ENCODE measurements around the gene DPM1.

Gene DPM1

DNA sequence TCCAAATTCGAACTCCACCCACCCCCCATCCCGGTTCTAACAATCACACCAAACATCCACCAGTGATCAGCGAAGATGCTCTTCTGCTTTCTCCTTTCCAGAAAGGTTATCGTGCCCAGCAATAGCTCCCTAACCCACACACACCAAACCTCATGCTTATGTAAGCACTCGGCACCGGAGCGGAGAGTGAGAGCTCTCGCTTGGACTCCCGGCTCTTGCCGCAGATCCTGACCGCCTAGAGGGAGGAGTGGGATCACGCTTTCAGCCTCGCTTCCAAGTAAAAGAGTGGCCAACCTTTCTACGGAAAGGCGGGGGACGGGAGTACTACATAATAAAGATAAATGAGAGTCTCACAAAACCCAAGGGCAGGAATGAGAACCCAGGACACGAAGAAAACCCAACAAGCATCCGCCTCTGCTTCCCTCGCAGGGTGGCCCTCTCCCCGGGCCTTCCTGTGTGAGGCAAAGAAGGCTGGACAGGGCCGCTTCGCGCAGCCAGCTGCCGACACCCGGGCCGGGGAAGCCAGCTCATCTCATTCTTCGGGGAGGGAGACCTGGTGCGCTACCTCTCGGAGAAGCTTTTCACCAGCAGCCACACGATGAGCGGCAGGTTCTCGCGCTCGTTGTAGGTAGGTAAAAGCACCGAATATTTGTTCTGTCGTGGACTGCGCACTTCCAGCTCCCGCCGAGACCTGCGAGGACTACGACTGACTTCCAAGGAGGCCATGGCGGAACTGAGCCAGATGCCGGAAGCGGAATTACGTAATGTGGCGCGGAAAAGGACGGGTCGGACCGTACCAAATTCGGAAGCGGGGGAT is at the start of gene DPM1:
Gene DPM1, minus strand, starts transcription at position 735 of the 817 bp plus-strand sequence. Its CDS starts 9 bp downstream, at position 726.
- peak; percentile 91 for DNase-seq (ENCODE audit: low spot score)
- TF ChIP-seq CTCF (IDR thresholded peaks at IDR 0.05; ENCODE audit: borderline replicate concordance, control extremely low read depth, extremely low read depth, insufficient read depth, missing control alignments), result no peak
- in situ Hi-C loops (cut with MboI; ENCODE audit: low sequenced_read_pairs, unreplicated experiment), result no loop called here

- TF ChIP-seq CTCF (IDR thresholded peaks at IDR 0.05; ENCODE audit: borderline replicate concordance, control extremely low read depth, extremely low read depth, insufficient read depth, missing control alignments), result no peak
- DNase-seq (ENCODE audit: low spot score), result no peak
- in situ Hi-C loops (cut with MboI; ENCODE audit: low sequenced_read_pairs, unreplicated experiment), result no loop called here
These were observed 46.9 kb upstream of the DPM1 start for GRCh38 chr20:51005214-51005613.

DNA sequence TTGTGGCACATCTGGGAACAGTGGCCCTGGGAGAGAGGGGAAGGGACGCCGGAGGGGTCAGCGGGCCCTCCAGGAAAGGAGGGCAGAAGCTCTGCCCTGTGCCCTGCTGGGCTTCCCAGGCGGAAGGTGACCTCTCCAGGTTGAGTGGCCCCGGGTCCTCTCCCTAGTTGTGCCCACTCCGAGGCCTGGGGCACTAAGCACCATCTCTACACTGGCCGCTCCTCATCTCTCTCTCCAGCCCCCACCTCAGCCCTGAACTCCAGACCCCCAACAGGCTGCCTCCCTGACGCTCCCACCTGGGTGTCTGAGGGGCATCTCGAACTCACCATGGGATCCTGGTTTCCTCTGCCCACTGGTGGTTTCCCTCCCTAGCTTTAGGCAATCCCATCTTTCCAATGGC is 46.4 kb upstream of the DPM1 start:
- no peak for DNase-seq (ENCODE audit: low spot score)
- no peak for TF ChIP-seq CTCF (IDR thresholded peaks at IDR 0.05; ENCODE audit: borderline replicate concordance, control extremely low read depth, extremely low read depth, insufficient read depth, missing control alignments)
- in situ Hi-C loops (cut with MboI; ENCODE audit: low sequenced_read_pairs, unreplicated experiment), result no loop called here

- in situ Hi-C loops (cut with MboI; ENCODE audit: low sequenced_read_pairs, unreplicated experiment), result no loop called here
- TF ChIP-seq CTCF (IDR thresholded peaks at IDR 0.05; ENCODE audit: borderline replicate concordance, control extremely low read depth, extremely low read depth, insufficient read depth, missing control alignments), result no peak
- no peak for DNase-seq (ENCODE audit: low spot score)
These were observed 46.0 kb upstream of the DPM1 start for GRCh38 chr20:51004305-51004727.

DNA sequence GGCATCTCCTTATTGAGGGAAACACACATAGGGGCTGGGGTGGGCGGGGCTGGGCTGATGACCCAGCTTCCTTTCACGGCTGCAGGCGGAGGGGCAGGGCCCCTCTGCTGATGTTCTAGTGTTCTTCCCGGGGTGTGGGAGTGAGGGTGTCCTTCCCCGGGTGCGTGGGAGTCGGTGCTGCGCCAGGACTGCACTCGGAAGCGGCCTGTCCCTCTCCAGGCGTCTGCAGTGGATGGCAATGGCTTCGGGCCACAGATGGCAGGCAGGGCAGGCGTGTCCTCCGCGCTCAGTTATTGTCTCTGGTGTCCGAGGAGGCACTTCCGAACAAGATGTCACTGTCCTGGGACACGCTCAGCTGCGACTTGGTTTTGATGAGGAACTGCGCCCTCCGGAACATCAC is 45.4 kb upstream of the DPM1 start:
- in situ Hi-C loops (cut with MboI; ENCODE audit: low sequenced_read_pairs, unreplicated experiment), result no loop called here
- DNase-seq (ENCODE audit: low spot score), result no peak
- TF ChIP-seq CTCF (IDR thresholded peaks at IDR 0.05; ENCODE audit: borderline replicate concordance, control extremely low read depth, extremely low read depth, insufficient read depth, missing control alignments), result no peak

DNA sequence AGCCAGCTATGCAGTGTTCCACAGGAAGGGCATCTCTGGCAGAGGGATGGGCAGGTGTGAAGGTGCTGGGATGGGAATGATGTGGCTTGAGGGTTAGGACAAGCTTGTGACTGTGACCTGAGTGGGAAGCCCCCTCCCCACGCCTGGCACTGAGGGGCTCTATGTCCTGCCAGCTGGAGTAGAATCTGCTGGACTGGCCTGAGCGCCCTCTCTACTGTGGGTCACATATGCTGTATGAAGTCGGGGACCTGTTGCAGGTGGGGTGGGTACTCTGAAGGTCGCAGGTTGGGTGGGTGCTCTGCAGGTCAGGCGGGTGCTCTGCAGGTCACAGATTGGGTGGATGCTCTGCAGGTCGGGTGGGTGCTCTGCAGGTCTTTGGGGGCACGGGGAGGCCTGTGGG is 44.3 kb upstream of the DPM1 start:
- in situ Hi-C loops (cut with MboI; ENCODE audit: low sequenced_read_pairs, unreplicated experiment), result no loop called here
- TF ChIP-seq CTCF (IDR thresholded peaks at IDR 0.05; ENCODE audit: borderline replicate concordance, control extremely low read depth, extremely low read depth, insufficient read depth, missing control alignments), result no peak

More for the DNA sequence above, 44.3 kb upstream of the DPM1 start:
- DNase-seq (ENCODE audit: low spot score), result no peak

Data from GM13976 (cell line).